Neural cell (in vitro differentiated cells): ENCODE results near the gene ROCK2. TPM values are rescaled to one million over a fixed set of nuclear protein-coding genes. Genes with fewer than 3 reads are reported as not detected.

Experiments used
- H2AFZ ChIP-seq: fragments of 200-600, 300-800 bp; sonication (generic), shearing (Covaris generic); 2 replicates; pipeline ENCODE4 v1.6.0; 2014; ENCODE audit warnings: low read depth, mild to moderate bottlenecking, antibody characterized with exemption, low read length, moderate library complexity
- H3F3A ChIP-seq: fragments of 200-600 bp; shearing (Covaris generic); 2 replicates; pipeline ENCODE4 v1.6.1; 2016; ENCODE audit warnings: mild to moderate bottlenecking, moderate library complexity, mixed read lengths, antibody characterized with exemption, low read length; ENCODE audit not compliant: insufficient read depth, poor library complexity, severe bottlenecking
- H3K27ac ChIP-seq: fragments of 200-600, 300-800 bp; sonication (generic), shearing (Covaris generic); 2 replicates; pipeline ENCODE4 v1.5.1; 2014; ENCODE audit warnings: mild to moderate bottlenecking, low read length, moderate library complexity
- H3K27me3 ChIP-seq: fragments of 300-800, 200-600 bp; sonication (generic), shearing (Covaris generic); 2 replicates; pipeline ENCODE4 v1.6.0; 2014; ENCODE audit warnings: mild to moderate bottlenecking, low read depth, low read length, moderate library complexity; ENCODE audit not compliant: insufficient read depth
- H3K36me3 ChIP-seq: fragments of 300-800, 200-600 bp; sonication (generic), shearing (Covaris generic); 2 replicates; pipeline ENCODE4 v1.5.1; 2014; ENCODE audit warnings: mild to moderate bottlenecking, antibody characterized with exemption, low read length, moderate library complexity; ENCODE audit not compliant: insufficient read depth
- H3K4me2 ChIP-seq: fragments of 300-800, 200-600 bp; sonication (generic), shearing (Covaris generic); 2 replicates; pipeline ENCODE4 v1.6.0; 2014; ENCODE audit warnings: mild to moderate bottlenecking, low read length
- H3K4me3 ChIP-seq: fragments of 300-800, 200-600 bp; sonication (generic), shearing (Covaris generic); 2 replicates; pipeline ENCODE4 v1.5.1; 2014; ENCODE audit warnings: mild to moderate bottlenecking, low read length, moderate library complexity
- H3K79me2 ChIP-seq: fragments of 200-600 bp; shearing (Covaris generic); replicated peaks from 2 replicates; pipeline ENCODE4 v1.6.0; 2014; ENCODE audit warnings: mild to moderate bottlenecking, low read length, moderate library complexity; ENCODE audit not compliant: insufficient read depth
- H3K9ac ChIP-seq: fragments of 300-800, 200-600 bp; sonication (generic), shearing (Covaris generic); 2 replicates; pipeline ENCODE4 v1.6.1; 2016; ENCODE audit warnings: mild to moderate bottlenecking, low read length, mixed read lengths
- H3K9me2 ChIP-seq: fragments of 200-600 bp; shearing (Covaris generic); 2 replicates; pipeline ENCODE4 v1.6.1; 2016; ENCODE audit warnings: mild to moderate bottlenecking, low read length, mixed read lengths; ENCODE audit not compliant: insufficient read depth
- H3K9me3 ChIP-seq: fragments of 200-600, 300-800 bp; sonication (generic), shearing (Covaris generic); 2 replicates; pipeline ENCODE4 v1.6.1; 2016; ENCODE audit warnings: mild to moderate bottlenecking, mixed run types, low read length, moderate library complexity, mixed read lengths
- H4K20me1 ChIP-seq: fragments of 200-600 bp; shearing (Covaris generic); 2 replicates; pipeline ENCODE4 v1.6.1; 2016; ENCODE audit warnings: mild to moderate bottlenecking, mixed run types; ENCODE audit not compliant: insufficient read depth
- CTCF ChIP-seq: fragments of 450-650 bp; IDR thresholded peaks from 2 replicates; pipeline ENCODE4 v1.5.1; 2014; ENCODE audit warnings: antibody characterized with exemption, mild to moderate bottlenecking, moderate library complexity; ENCODE audit not compliant: poor library complexity, severe bottlenecking
- EP300 ChIP-seq: fragments of 450-650 bp; conservative IDR thresholded peaks from 2 replicates; pipeline ENCODE4 v1.6.1; 2014; ENCODE audit warnings: antibody characterized with exemption, mild to moderate bottlenecking, moderate library complexity; ENCODE audit not compliant: poor library complexity, severe bottlenecking
- EZH2 ChIP-seq: fragments of 200-600, 300-800 bp; shearing (Covaris generic), sonication (generic); IDR thresholded peaks from 2 replicates; pipeline ENCODE4 v1.6.1; 2014; ENCODE audit warnings: antibody characterized with exemption, low read length, borderline replicate concordance, mild to moderate bottlenecking; ENCODE audit not compliant: insufficient read depth, poor library complexity, severe bottlenecking
- MXI1 ChIP-seq: fragments of 450-650 bp; conservative IDR thresholded peaks from 2 replicates; pipeline ENCODE4 v1.6.1; 2014; ENCODE audit warnings: antibody characterized with exemption, mild to moderate bottlenecking; ENCODE audit not compliant: poor library complexity, severe bottlenecking
- POLR2AphosphoS5 ChIP-seq: IDR thresholded peaks from 2 replicates; pipeline ENCODE4 v1.6.1; 2012
- RAD21 ChIP-seq: fragments of 450-650 bp; conservative IDR thresholded peaks from 2 replicates; pipeline ENCODE4 v1.6.1; 2014; ENCODE audit warnings: antibody characterized with exemption, mild to moderate bottlenecking, moderate library complexity
- REST ChIP-seq: IDR thresholded peaks from 2 replicates; pipeline ENCODE4 v1.6.1; 2012; ENCODE audit warnings: borderline replicate concordance
- SMC3 ChIP-seq: fragments of 450-650 bp; conservative IDR thresholded peaks from 2 replicates; pipeline ENCODE4 v1.6.1; 2014; ENCODE audit warnings: antibody characterized with exemption, mild to moderate bottlenecking, moderate library complexity; ENCODE audit not compliant: poor library complexity
- TAF1 ChIP-seq: IDR thresholded peaks from 2 replicates; pipeline ENCODE4 v1.6.1; 2012; ENCODE audit warnings: low read depth
- polyA plus RNA-seq: library from polyadenylated mRNA; depleted of rRNA; stranded (reverse); fragments of >200 nt; gene quantifications from 2 replicates; pipeline ENCODE4 v1.2.3, GENCODE V29; 2014

Gene ROCK2
- polyA plus RNA-seq, 1 donor from 2014 or later, result 25.7 TPM

GRCh38 chr2:11222845-11223244 is 121.6 kb downstream of the ROCK2 start:
- H3K9me3 ChIP-seq, result no peaks in the 10 kb centered on the region
- no peak for TF ChIP-seq TAF1
- no peak for TF ChIP-seq EP300
- no peak for TF ChIP-seq REST
- TF ChIP-seq POLR2AphosphoS5, result no peak
- TF ChIP-seq CTCF, result no peak
- TF ChIP-seq SMC3, result no peak
- TF ChIP-seq RAD21, result no peak
- no peak for TF ChIP-seq MXI1
- no peak for TF ChIP-seq EZH2
- no peaks in the 10 kb centered on the region for H3F3A ChIP-seq
- no peaks in the 10 kb centered on the region for H4K20me1 ChIP-seq
- no peaks in the 10 kb centered on the region for H3K27me3 ChIP-seq
- H3K4me2 ChIP-seq, result no peak overlapping the region
- peaks cover 5% of the 10 kb centered on the region for H3K36me3 ChIP-seq
- no peak overlapping the region for H2AFZ ChIP-seq
- no peak overlapping the region for H3K9ac ChIP-seq
- no peak overlapping the region for H3K27ac ChIP-seq
- no peaks in the 10 kb centered on the region for H3K79me2 ChIP-seq
- H3K9me2 ChIP-seq, result no peaks in the 10 kb centered on the region
- H3K4me3 ChIP-seq, result no peak overlapping the region

- no peaks in the 10 kb centered on the region for H3F3A ChIP-seq
Observed at GRCh38 chr2:11220445-11220844, 124.0 kb downstream of the ROCK2 start.

More at GRCh38 chr2:11220445-11220844, 124.0 kb downstream of the ROCK2 start:
- no peaks in the 10 kb centered on the region for H3K9me2 ChIP-seq
- no peaks in the 10 kb centered on the region for H4K20me1 ChIP-seq
- H3K4me3 ChIP-seq, result no peak overlapping the region
- no peak overlapping the region for H3K27ac ChIP-seq
- H2AFZ ChIP-seq, result no peak overlapping the region
- no peaks in the 10 kb centered on the region for H3K27me3 ChIP-seq
- H3K4me2 ChIP-seq, result no peak overlapping the region
- no peaks in the 10 kb centered on the region for H3K9me3 ChIP-seq
- no peak for TF ChIP-seq RAD21
- no peak for TF ChIP-seq POLR2AphosphoS5
- TF ChIP-seq MXI1, result no peak
- no peak for TF ChIP-seq SMC3
- no peak for TF ChIP-seq REST
- TF ChIP-seq CTCF, result no peak
- no peak for TF ChIP-seq TAF1
- TF ChIP-seq EZH2, result no peak
- no peak for TF ChIP-seq EP300
- no peak overlapping the region for H3K9ac ChIP-seq
- no peaks in the 10 kb centered on the region for H3K79me2 ChIP-seq
- H3K36me3 ChIP-seq, result peaks cover 5% of the 10 kb centered on the region
